ENCODE measurements around the gene LRRTM4.

LRRTM4 gene

GRCh38 chr2:76851000-76851399, 671.2 kb downstream of the LRRTM4 start:
- Histone ChIP-seq H3K9ac (ENCODE audit: low read depth, low read length) (no peak overlapping the region), H3K4me2 (ENCODE audit: low read length) (no peak overlapping the region), H3K36me3 (ENCODE audit: insufficient read depth, low read length) (no peaks in the 10 kb centered on the region), H3K4me3 (ENCODE audit: low read length) (no peak overlapping the region), H3K27me3 (ENCODE audit: control insufficient read depth, insufficient read depth, low read length) (no peaks in the 10 kb centered on the region), H3K9me3 (replicated peaks; ENCODE audit: low read length) (no peaks in the 10 kb centered on the region), H3K4me1 (ENCODE audit: control insufficient read depth, insufficient read depth, low read length) (no peaks in the 10 kb centered on the region)

- Histone ChIP-seq H3K9ac (ENCODE audit: low read depth, low read length) (no peak overlapping the region), H3K4me2 (ENCODE audit: low read length) (no peak overlapping the region), H3K4me1 (ENCODE audit: control insufficient read depth, insufficient read depth, low read length) (no peaks in the 10 kb centered on the region), H3K4me3 (ENCODE audit: low read length) (no peak overlapping the region), H3K36me3 (ENCODE audit: insufficient read depth, low read length) (no peaks in the 10 kb centered on the region), H3K27me3 (ENCODE audit: control insufficient read depth, insufficient read depth, low read length) (no peaks in the 10 kb centered on the region), H3K9me3 (replicated peaks; ENCODE audit: low read length) (no peaks in the 10 kb centered on the region)
Measured at GRCh38 chr2:76849086-76849485, 673.1 kb downstream of the LRRTM4 start.

- Histone ChIP-seq H3K9ac (ENCODE audit: low read depth, low read length) (no peak overlapping the region), H3K4me2 (ENCODE audit: low read length) (no peak overlapping the region), H3K4me1 (ENCODE audit: control insufficient read depth, insufficient read depth, low read length) (no peaks in the 10 kb centered on the region), H3K9me3 (replicated peaks; ENCODE audit: low read length) (no peaks in the 10 kb centered on the region), H3K27me3 (ENCODE audit: control insufficient read depth, insufficient read depth, low read length) (no peaks in the 10 kb centered on the region), H3K4me3 (ENCODE audit: low read length) (no peak overlapping the region), H3K36me3 (ENCODE audit: insufficient read depth, low read length) (no peaks in the 10 kb centered on the region)
Measured at GRCh38 chr2:76839826-76840225, 682.4 kb downstream of the LRRTM4 start.

- Histone ChIP-seq H3K27me3 (ENCODE audit: control insufficient read depth, insufficient read depth, low read length) (no peaks in the 10 kb centered on the region), H3K9me3 (replicated peaks; ENCODE audit: low read length) (no peaks in the 10 kb centered on the region)
Measured at GRCh38 chr2:76829374-76830234, 692.6 kb downstream of the LRRTM4 start.

GRCh38 chr2:76826691-76827090, 695.5 kb downstream of the LRRTM4 start:
- Histone ChIP-seq H3K36me3 (ENCODE audit: insufficient read depth, low read length) (no peaks in the 10 kb centered on the region), H3K27me3 (ENCODE audit: control insufficient read depth, insufficient read depth, low read length) (no peaks in the 10 kb centered on the region)

More at GRCh38 chr2:76829374-76830234, 692.6 kb downstream of the LRRTM4 start:
- Histone ChIP-seq H3K4me1 (ENCODE audit: control insufficient read depth, insufficient read depth, low read length) (no peaks in the 10 kb centered on the region), H3K4me3 (ENCODE audit: low read length) (no peak overlapping the region), H3K4me2 (ENCODE audit: low read length) (no peak overlapping the region), H3K36me3 (ENCODE audit: insufficient read depth, low read length) (no peaks in the 10 kb centered on the region), H3K9ac (ENCODE audit: low read depth, low read length) (no peak overlapping the region)

GRCh38 chr2:76825140-76825970, 696.8 kb downstream of the LRRTM4 start:
- no peaks in the 10 kb centered on the region for H3K27me3 ChIP-seq (ENCODE audit: control insufficient read depth, insufficient read depth, low read length)
- no peaks in the 10 kb centered on the region for H3K4me1 ChIP-seq (ENCODE audit: control insufficient read depth, insufficient read depth, low read length)
- H3K4me3 ChIP-seq (ENCODE audit: low read length): no peak overlapping the region
- no peak overlapping the region for H3K4me2 ChIP-seq (ENCODE audit: low read length)
- H3K36me3 ChIP-seq (ENCODE audit: insufficient read depth, low read length): no peaks in the 10 kb centered on the region
- H3K9me3 ChIP-seq (replicated peaks; ENCODE audit: low read length): no peaks in the 10 kb centered on the region
- H3K9ac ChIP-seq (ENCODE audit: low read depth, low read length): no peak overlapping the region

More at GRCh38 chr2:76826691-76827090, 695.5 kb downstream of the LRRTM4 start:
- no peaks in the 10 kb centered on the region for H3K4me1 ChIP-seq (ENCODE audit: control insufficient read depth, insufficient read depth, low read length)
- H3K9me3 ChIP-seq (replicated peaks; ENCODE audit: low read length): no peaks in the 10 kb centered on the region
- H3K9ac ChIP-seq (ENCODE audit: low read depth, low read length): no peak overlapping the region
- no peak overlapping the region for H3K4me3 ChIP-seq (ENCODE audit: low read length)
- H3K4me2 ChIP-seq (ENCODE audit: low read length): no peak overlapping the region

GRCh38 chr2:76821731-76822130, 700.4 kb downstream of the LRRTM4 start:
- H3K4me2 ChIP-seq (ENCODE audit: low read length): no peak overlapping the region
- H3K9me3 ChIP-seq (replicated peaks; ENCODE audit: low read length): no peaks in the 10 kb centered on the region
- no peaks in the 10 kb centered on the region for H3K27me3 ChIP-seq (ENCODE audit: control insufficient read depth, insufficient read depth, low read length)
- no peaks in the 10 kb centered on the region for H3K4me1 ChIP-seq (ENCODE audit: control insufficient read depth, insufficient read depth, low read length)
- no peak overlapping the region for H3K4me3 ChIP-seq (ENCODE audit: low read length)
- H3K36me3 ChIP-seq (ENCODE audit: insufficient read depth, low read length): no peaks in the 10 kb centered on the region
- H3K9ac ChIP-seq (ENCODE audit: low read depth, low read length): no peak overlapping the region

GRCh38 chr2:76813084-76813483, 709.1 kb downstream of the LRRTM4 start:
- Histone ChIP-seq H3K4me1 (ENCODE audit: control insufficient read depth, insufficient read depth, low read length) (no peaks in the 10 kb centered on the region), H3K9ac (ENCODE audit: low read depth, low read length) (no peak overlapping the region), H3K27me3 (ENCODE audit: control insufficient read depth, insufficient read depth, low read length) (no peaks in the 10 kb centered on the region), H3K4me2 (ENCODE audit: low read length) (no peak overlapping the region), H3K36me3 (ENCODE audit: insufficient read depth, low read length) (no peaks in the 10 kb centered on the region), H3K4me3 (ENCODE audit: low read length) (no peak overlapping the region), H3K9me3 (replicated peaks; ENCODE audit: low read length) (no peaks in the 10 kb centered on the region)

- H3K27me3 ChIP-seq (ENCODE audit: control insufficient read depth, insufficient read depth, low read length): no peaks in the 10 kb centered on the region
- H3K9ac ChIP-seq (ENCODE audit: low read depth, low read length): no peak overlapping the region
- H3K4me2 ChIP-seq (ENCODE audit: low read length): no peak overlapping the region
- no peak overlapping the region for H3K4me3 ChIP-seq (ENCODE audit: low read length)
- no peaks in the 10 kb centered on the region for H3K4me1 ChIP-seq (ENCODE audit: control insufficient read depth, insufficient read depth, low read length)
- H3K36me3 ChIP-seq (ENCODE audit: insufficient read depth, low read length): no peaks in the 10 kb centered on the region
- H3K9me3 ChIP-seq (replicated peaks; ENCODE audit: low read length): no peaks in the 10 kb centered on the region
Measured at GRCh38 chr2:76812156-76812555, 710.0 kb downstream of the LRRTM4 start.

GRCh38 chr2:76809136-76809535, 713.0 kb downstream of the LRRTM4 start:
- H3K4me3 ChIP-seq (ENCODE audit: low read length): no peak overlapping the region

GRCh38 chr2:76808732-76809131, 713.4 kb downstream of the LRRTM4 start:
- H3K9ac ChIP-seq (ENCODE audit: low read depth, low read length): no peak overlapping the region
- no peak overlapping the region for H3K4me2 ChIP-seq (ENCODE audit: low read length)
- no peak overlapping the region for H3K4me3 ChIP-seq (ENCODE audit: low read length)
- H3K27me3 ChIP-seq (ENCODE audit: control insufficient read depth, insufficient read depth, low read length): no peaks in the 10 kb centered on the region
- no peaks in the 10 kb centered on the region for H3K9me3 ChIP-seq (replicated peaks; ENCODE audit: low read length)
- H3K4me1 ChIP-seq (ENCODE audit: control insufficient read depth, insufficient read depth, low read length): no peaks in the 10 kb centered on the region
- no peaks in the 10 kb centered on the region for H3K36me3 ChIP-seq (ENCODE audit: insufficient read depth, low read length)

More at GRCh38 chr2:76809136-76809535, 713.0 kb downstream of the LRRTM4 start:
- Histone ChIP-seq H3K4me1 (ENCODE audit: control insufficient read depth, insufficient read depth, low read length) (no peaks in the 10 kb centered on the region), H3K9ac (ENCODE audit: low read depth, low read length) (no peak overlapping the region), H3K36me3 (ENCODE audit: insufficient read depth, low read length) (no peaks in the 10 kb centered on the region), H3K9me3 (replicated peaks; ENCODE audit: low read length) (no peaks in the 10 kb centered on the region), H3K4me2 (ENCODE audit: low read length) (no peak overlapping the region), H3K27me3 (ENCODE audit: control insufficient read depth, insufficient read depth, low read length) (no peaks in the 10 kb centered on the region)

All from skeletal muscle satellite cell (primary cell).